GM23338 (cell line): ENCODE data around the gene THOP1. TPM values are rescaled to one million over a fixed set of nuclear protein-coding genes. Genes with fewer than 3 reads are reported as not detected.
"Not testable (repeated sequence)": the region's sequence is repeated elsewhere in the genome, so short reads cannot be mapped to it uniquely, and the experiment has no call there.

Experiments
- ATAC-seq: fragments of 200-7000 bp; cut with Tn5 transposase; 3 replicates; pipeline ENCODE4 v1.9.1; 2020
- DNase-seq: peaks from one replicate; pipeline ENCODE4 v3.0.0-alpha.2; 2015; ENCODE audit warnings: low spot score
- H2AFZ ChIP-seq: fragments of 200-600 bp; sonication (generic); 2 replicates; pipeline ENCODE4 v1.8.0; 2016; ENCODE audit warnings: antibody characterized with exemption, mild to moderate bottlenecking, moderate library complexity
- H3F3A ChIP-seq: fragments of 200-600 bp; sonication (generic); replicated peaks from 2 replicates; pipeline ENCODE4 v1.8.0; 2017; ENCODE audit warnings: antibody characterized with exemption, mixed run types, low read depth
- H3K27ac ChIP-seq: fragments of 200-600 bp; sonication (generic); 2 replicates; pipeline ENCODE4 v1.6.1; 2016; ENCODE audit warnings: low read depth
- H3K27me3 ChIP-seq: fragments of 200-600 bp; sonication (generic); 2 replicates; pipeline ENCODE4 v1.8.0; 2016; ENCODE audit warnings: mild to moderate bottlenecking, mixed run types, moderate library complexity; ENCODE audit not compliant: insufficient read depth
- H3K36me3 ChIP-seq: fragments of 200-600 bp; sonication (generic); 2 replicates; pipeline ENCODE4 v1.8.0; 2016; ENCODE audit warnings: mild to moderate bottlenecking; ENCODE audit not compliant: insufficient read depth
- H3K4me1 ChIP-seq: fragments of 200-600 bp; sonication (generic); 2 replicates; pipeline ENCODE4 v1.8.0; 2016; ENCODE audit warnings: mild to moderate bottlenecking, moderate library complexity; ENCODE audit not compliant: insufficient read depth
- H3K4me2 ChIP-seq: fragments of 200-600 bp; sonication (generic); 2 replicates; pipeline ENCODE4 v1.7.1; 2017; ENCODE audit warnings: mixed run types
- H3K4me3 ChIP-seq: fragments of 200-600 bp; sonication (generic); 2 replicates; pipeline ENCODE4 v1.6.1; 2016; ENCODE audit warnings: mixed run types
- H3K79me2 ChIP-seq: fragments of 200-600 bp; sonication (generic); replicated peaks from 2 replicates; pipeline ENCODE4 v1.8.0; 2017; ENCODE audit warnings: mild to moderate bottlenecking; ENCODE audit not compliant: insufficient read depth
- H3K9me2 ChIP-seq: fragments of 200-600 bp; sonication (generic); 2 replicates; pipeline ENCODE4 v1.8.0; 2017; ENCODE audit not compliant: insufficient read depth
- H4K20me1 ChIP-seq: fragments of 200-600 bp; sonication (generic); replicated peaks from 2 replicates; pipeline ENCODE4 v1.8.0; 2017; ENCODE audit warnings: mild to moderate bottlenecking; ENCODE audit not compliant: insufficient read depth
- H3K27ac Mint-ChIP-seq: 2 replicates; pipeline ENCODE4 v1.8.0; 2020; ENCODE audit warnings: inconsistent platforms, mild to moderate bottlenecking, moderate library complexity, mixed read lengths
- H3K27me3 Mint-ChIP-seq: 3 replicates; pipeline ENCODE4 v1.8.0; 2022; ENCODE audit warnings: low read depth, mild to moderate bottlenecking, moderate library complexity, mixed read lengths, inconsistent platforms; ENCODE audit not compliant: insufficient read depth, poor library complexity
- H3K36me3 Mint-ChIP-seq: 3 replicates; pipeline ENCODE4 v1.8.0; 2021; ENCODE audit warnings: low read depth, mild to moderate bottlenecking, inconsistent platforms, moderate library complexity, mixed read lengths
- H3K4me1 Mint-ChIP-seq: 3 replicates; pipeline ENCODE4 v1.8.0; 2020; ENCODE audit warnings: mild to moderate bottlenecking, inconsistent platforms, mixed read lengths
- H3K4me3 Mint-ChIP-seq: 3 replicates; pipeline ENCODE4 v1.8.0; 2021; ENCODE audit warnings: moderate library complexity, mild to moderate bottlenecking, inconsistent platforms, mixed read lengths
- H3K9me3 Mint-ChIP-seq: 3 replicates; pipeline ENCODE4 v1.8.0; 2020; ENCODE audit warnings: moderate library complexity, mild to moderate bottlenecking, inconsistent platforms, mixed read lengths
- CREB1 ChIP-seq: fragments of 250-450 bp; sonication (Bioruptor Pico); IDR thresholded peaks from 2 replicates; pipeline ENCODE4 v1.5.0; 2020; ENCODE audit warnings: low read depth, mild to moderate bottlenecking, moderate library complexity
- CTCF ChIP-seq, 2 experiments: fragments of 200-600 bp in 1 of 2; sonication (generic) in 1 of 2; conservative IDR thresholded peaks; 2 replicates each; pipeline versions ENCODE4 v1.5.1 to v1.6.1; 2016 to 2017; ENCODE audit warnings: antibody characterized with exemption in 2 of 2, low read depth in 2 of 2, mild to moderate bottlenecking in 2 of 2, moderate library complexity in 1 of 2
- ETS1 ChIP-seq: IDR thresholded peaks from 2 replicates; pipeline ENCODE4 v1.6.1; 2016; ENCODE audit warnings: antibody characterized with exemption
- EZH2phosphoT487 ChIP-seq: fragments of 200-600 bp; sonication (generic); IDR thresholded peaks from one replicate; pipeline ENCODE4 v1.8.1; 2018; ENCODE audit warnings: antibody characterized with exemption; ENCODE audit not compliant: unreplicated experiment
- POLR2AphosphoS5 ChIP-seq: IDR thresholded peaks from 2 replicates; pipeline ENCODE4 v1.6.1; 2016; ENCODE audit warnings: antibody characterized with exemption, low read depth
- REST ChIP-seq: IDR thresholded peaks from one replicate; pipeline ENCODE4 v1.6.1; 2018; ENCODE audit warnings: antibody characterized with exemption; ENCODE audit not compliant: unreplicated experiment
- STAT1 ChIP-seq: IDR thresholded peaks from one replicate; pipeline ENCODE4 v1.6.1; 2016; ENCODE audit warnings: antibody characterized with exemption; ENCODE audit not compliant: unreplicated experiment
- ZNF114 ChIP-seq: fragments of 250-450 bp; sonication (Bioruptor Pico); IDR thresholded peaks from 2 replicates; pipeline ENCODE4 v1.5.0; 2020; ENCODE audit warnings: mild to moderate bottlenecking, moderate library complexity
- ZNF331 ChIP-seq: fragments of 250-450 bp; sonication (Bioruptor Pico); IDR thresholded peaks from 2 replicates; pipeline ENCODE4 v1.5.0; 2020; ENCODE audit warnings: low read depth, mild to moderate bottlenecking, moderate library complexity
- polyA plus RNA-seq: library from polyadenylated mRNA; unstranded; fragments of >200 nt; fragmentation: Nextera tagmentation; extraction: Ambion mirVana; gene quantifications from 2 replicates; pipeline ENCODE4 v1.2.1, GENCODE V29; 2016
- total RNA-seq: library from RNA; depleted of rRNA; stranded (reverse); fragments of >200 nt; shearing (Covaris generic); gene quantifications from 2 replicates; pipeline ENCODE4 v1.2.3, GENCODE V29; 2014
- TF ChIP-seq, protein P1 (sequence below): fragments of 250-450 bp; sonication (Bioruptor Pico); IDR thresholded peaks from 2 replicates; pipeline ENCODE4 v1.5.0; 2020; ENCODE audit warnings: mild to moderate bottlenecking, moderate library complexity

THOP1 gene
- total and polyA plus RNA-seq, 2 experiments from 2014 or later: 110 to 229 TPM

DNA sequence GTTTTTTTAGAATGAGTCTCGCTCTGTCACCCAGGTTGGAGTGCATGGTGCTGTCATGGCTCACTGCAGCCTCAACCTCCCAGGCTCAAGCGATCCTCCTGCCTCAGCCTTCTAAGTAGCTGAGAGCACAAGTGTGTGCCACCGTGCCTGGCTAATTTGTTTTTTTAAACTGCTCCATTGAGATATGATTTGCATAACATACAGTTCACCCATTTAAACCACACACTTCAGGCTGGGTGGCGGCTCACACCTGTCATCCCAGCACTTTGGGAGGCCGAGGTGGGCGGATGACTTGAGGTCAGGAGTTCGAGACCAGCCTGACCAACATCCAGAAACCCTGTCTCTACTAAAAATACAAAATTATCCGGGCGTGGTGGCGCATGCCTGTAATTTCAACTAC is 7.4 kb downstream of the THOP1 start:
- not testable (repeated sequence) for H2AFZ ChIP-seq, H3K4me3 Mint-ChIP-seq, H3K27ac Mint-ChIP-seq, H3K4me3 ChIP-seq, H3K9me2 ChIP-seq, DNase-seq, H3K4me1 ChIP-seq, H3K27me3 ChIP-seq, H3K9me3 Mint-ChIP-seq, H3K27ac ChIP-seq, H3K4me2 ChIP-seq, ATAC-seq, H3F3A ChIP-seq
- H3K27me3 Mint-ChIP-seq: peaks cover 16% of the 10 kb centered on the region
- peaks cover 70% of the 10 kb centered on the region for H3K36me3 Mint-ChIP-seq
- Histone ChIP-seq H4K20me1 (peaks cover 17% of the 10 kb centered on the region; the same call in 1 of the 2 replicates), H3K79me2 (peaks cover 31% of the 10 kb centered on the region), H3K36me3 (peaks cover 11% of the 10 kb centered on the region)
- peaks cover 10% of the 10 kb centered on the region; the same call in 1 of the 3 replicates for H3K4me1 Mint-ChIP-seq

DNA sequence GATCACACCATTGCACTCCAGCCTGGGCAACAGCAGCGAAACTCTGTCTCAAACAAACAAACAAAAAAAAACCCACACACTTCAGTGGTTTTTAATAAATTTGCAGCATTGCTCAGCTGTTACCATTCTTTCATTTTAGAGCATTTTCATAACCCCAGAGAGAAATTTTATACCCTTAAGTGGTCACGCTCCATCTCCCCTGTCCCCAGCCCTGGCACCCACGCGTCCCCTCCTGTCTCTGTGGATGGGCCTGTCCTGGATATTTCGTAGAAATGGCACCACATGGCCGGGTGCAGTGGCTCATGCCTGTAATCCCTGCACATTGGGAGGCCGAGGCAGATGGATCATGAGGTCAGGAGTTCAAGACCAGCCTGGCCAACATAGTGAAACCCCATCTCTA is 7.8 kb downstream of the THOP1 start:
- Mint-ChIP-seq H3K4me3 (no peak overlapping the region), H3K4me1 (peaks cover 6% of the 10 kb centered on the region; the same call in 1 of the 3 replicates), H3K9me3 (no peaks in the 10 kb centered on the region), H3K36me3 (peaks cover 69% of the 10 kb centered on the region), H3K27me3 (peaks cover 16% of the 10 kb centered on the region), H3K27ac (no peak overlapping the region)
- ATAC-seq: no peak
- Histone ChIP-seq H3K4me1 (no peaks in the 10 kb centered on the region), H2AFZ (no peak overlapping the region), H3K4me2 (no peak overlapping the region), H3K27me3 (no peaks in the 10 kb centered on the region), H3F3A (no peaks in the 10 kb centered on the region), H3K36me3 (peaks cover 11% of the 10 kb centered on the region), H3K27ac (no peak overlapping the region), H3K4me3 (no peak overlapping the region), H3K79me2 (peaks cover 29% of the 10 kb centered on the region), H3K9me2 (no peaks in the 10 kb centered on the region), H4K20me1 (peaks cover 16% of the 10 kb centered on the region; the same call in 1 of the 2 replicates)
- no peak for DNase-seq
- TF ChIP-seq EZH2phosphoT487: no peak
- no peak for TF ChIP-seq CREB1 (CRISPR knock-in tag)
- no peak for TF ChIP-seq ZNF331 (CRISPR knock-in tag)
- TF ChIP-seq, protein P1, sequence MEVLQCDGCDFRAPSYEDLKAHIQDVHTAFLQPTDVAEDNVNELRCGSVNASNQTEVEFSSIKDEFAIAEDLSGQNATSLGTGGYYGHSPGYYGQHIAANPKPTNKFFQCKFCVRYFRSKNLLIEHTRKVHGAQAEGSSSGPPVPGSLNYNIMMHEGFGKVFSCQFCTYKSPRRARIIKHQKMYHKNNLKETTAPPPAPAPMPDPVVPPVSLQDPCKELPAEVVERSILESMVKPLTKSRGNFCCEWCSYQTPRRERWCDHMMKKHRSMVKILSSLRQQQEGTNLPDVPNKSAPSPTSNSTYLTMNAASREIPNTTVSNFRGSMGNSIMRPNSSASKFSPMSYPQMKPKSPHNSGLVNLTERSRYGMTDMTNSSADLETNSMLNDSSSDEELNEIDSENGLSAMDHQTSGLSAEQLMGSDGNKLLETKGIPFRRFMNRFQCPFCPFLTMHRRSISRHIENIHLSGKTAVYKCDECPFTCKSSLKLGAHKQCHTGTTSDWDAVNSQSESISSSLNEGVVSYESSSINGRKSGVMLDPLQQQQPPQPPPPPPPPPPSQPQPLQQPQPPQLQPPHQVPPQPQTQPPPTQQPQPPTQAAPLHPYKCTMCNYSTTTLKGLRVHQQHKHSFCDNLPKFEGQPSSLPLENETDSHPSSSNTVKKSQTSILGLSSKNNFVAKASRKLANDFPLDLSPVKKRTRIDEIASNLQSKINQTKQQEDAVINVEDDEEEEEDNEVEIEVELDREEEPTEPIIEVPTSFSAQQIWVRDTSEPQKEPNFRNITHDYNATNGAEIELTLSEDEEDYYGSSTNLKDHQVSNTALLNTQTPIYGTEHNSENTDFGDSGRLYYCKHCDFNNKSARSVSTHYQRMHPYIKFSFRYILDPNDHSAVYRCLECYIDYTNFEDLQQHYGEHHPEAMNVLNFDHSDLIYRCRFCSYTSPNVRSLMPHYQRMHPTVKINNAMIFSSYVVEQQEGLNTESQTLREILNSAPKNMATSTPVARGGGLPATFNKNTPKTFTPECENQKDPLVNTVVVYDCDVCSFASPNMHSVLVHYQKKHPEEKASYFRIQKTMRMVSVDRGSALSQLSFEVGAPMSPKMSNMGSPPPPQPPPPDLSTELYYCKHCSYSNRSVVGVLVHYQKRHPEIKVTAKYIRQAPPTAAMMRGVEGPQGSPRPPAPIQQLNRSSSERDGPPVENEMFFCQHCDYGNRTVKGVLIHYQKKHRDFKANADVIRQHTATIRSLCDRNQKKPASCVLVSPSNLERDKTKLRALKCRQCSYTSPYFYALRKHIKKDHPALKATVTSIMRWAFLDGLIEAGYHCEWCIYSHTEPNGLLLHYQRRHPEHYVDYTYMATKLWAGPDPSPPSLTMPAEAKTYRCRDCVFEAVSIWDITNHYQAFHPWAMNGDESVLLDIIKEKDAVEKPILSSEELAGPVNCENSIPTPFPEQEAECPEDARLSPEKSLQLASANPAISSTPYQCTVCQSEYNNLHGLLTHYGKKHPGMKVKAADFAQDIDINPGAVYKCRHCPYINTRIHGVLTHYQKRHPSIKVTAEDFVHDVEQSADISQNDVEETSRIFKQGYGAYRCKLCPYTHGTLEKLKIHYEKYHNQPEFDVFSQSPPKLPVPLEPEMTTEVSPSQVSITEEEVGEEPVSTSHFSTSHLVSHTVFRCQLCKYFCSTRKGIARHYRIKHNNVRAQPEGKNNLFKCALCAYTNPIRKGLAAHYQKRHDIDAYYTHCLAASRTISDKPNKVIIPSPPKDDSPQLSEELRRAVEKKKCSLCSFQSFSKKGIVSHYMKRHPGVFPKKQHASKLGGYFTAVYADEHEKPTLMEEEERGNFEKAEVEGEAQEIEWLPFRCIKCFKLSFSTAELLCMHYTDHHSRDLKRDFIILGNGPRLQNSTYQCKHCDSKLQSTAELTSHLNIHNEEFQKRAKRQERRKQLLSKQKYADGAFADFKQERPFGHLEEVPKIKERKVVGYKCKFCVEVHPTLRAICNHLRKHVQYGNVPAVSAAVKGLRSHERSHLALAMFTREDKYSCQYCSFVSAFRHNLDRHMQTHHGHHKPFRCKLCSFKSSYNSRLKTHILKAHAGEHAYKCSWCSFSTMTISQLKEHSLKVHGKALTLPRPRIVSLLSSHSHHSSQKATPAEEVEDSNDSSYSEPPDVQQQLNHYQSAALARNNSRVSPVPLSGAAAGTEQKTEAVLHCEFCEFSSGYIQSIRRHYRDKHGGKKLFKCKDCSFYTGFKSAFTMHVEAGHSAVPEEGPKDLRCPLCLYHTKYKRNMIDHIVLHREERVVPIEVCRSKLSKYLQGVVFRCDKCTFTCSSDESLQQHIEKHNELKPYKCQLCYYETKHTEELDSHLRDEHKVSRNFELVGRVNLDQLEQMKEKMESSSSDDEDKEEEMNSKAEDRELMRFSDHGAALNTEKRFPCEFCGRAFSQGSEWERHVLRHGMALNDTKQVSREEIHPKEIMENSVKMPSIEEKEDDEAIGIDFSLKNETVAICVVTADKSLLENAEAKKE (CRISPR knock-in tag): no peak
- no peak for TF ChIP-seq POLR2AphosphoS5
- TF ChIP-seq REST: no peak
- TF ChIP-seq ETS1: no peak
- no peak for TF ChIP-seq CTCF (conservative IDR thresholded peaks at IDR 0.05; ENCODE audit: low read depth in 2 of 2)
- TF ChIP-seq ZNF114 (CRISPR knock-in tag): no peak
- no peak for TF ChIP-seq STAT1
